Nephron (organoid): Measurements from ENCODE around the gene CCDC102B.

Experiments used
- H3K27ac Mint-ChIP-seq, 3 experiments: 2 replicates each; pipeline ENCODE4 v1.8.0; 2020; ENCODE audit warnings: mixed read lengths in 3 of 3, mild to moderate bottlenecking in 2 of 3, moderate library complexity in 1 of 3
- H3K27me3 Mint-ChIP-seq: 2 replicates; pipeline ENCODE4 v1.8.0; 2021; ENCODE audit warnings: low read depth, mild to moderate bottlenecking, moderate library complexity, mixed read lengths
- H3K36me3 Mint-ChIP-seq: 2 replicates; pipeline ENCODE4 v1.8.0; 2020; ENCODE audit warnings: low read depth, mixed read lengths
- H3K4me1 Mint-ChIP-seq: 2 replicates; pipeline ENCODE4 v1.8.0; 2020; ENCODE audit warnings: mixed read lengths
- H3K4me3 Mint-ChIP-seq, 3 experiments: 2 replicates each; pipeline ENCODE4 v1.8.0; 2020; ENCODE audit warnings: mild to moderate bottlenecking in 3 of 3, mixed read lengths in 3 of 3, moderate library complexity in 2 of 3
- H3K9me3 Mint-ChIP-seq: 2 replicates; pipeline ENCODE4 v1.8.0; 2020; ENCODE audit warnings: mixed read lengths
- CTCF ChIP-seq, 3 experiments: fragments of 200-600 bp; sonication (generic); IDR thresholded peaks; one replicate each; pipeline ENCODE4 v1.5.0; 2021; ENCODE audit warnings: antibody characterized with exemption in 3 of 3; ENCODE audit not compliant: unreplicated experiment in 3 of 3

The CCDC102B gene

DNA sequence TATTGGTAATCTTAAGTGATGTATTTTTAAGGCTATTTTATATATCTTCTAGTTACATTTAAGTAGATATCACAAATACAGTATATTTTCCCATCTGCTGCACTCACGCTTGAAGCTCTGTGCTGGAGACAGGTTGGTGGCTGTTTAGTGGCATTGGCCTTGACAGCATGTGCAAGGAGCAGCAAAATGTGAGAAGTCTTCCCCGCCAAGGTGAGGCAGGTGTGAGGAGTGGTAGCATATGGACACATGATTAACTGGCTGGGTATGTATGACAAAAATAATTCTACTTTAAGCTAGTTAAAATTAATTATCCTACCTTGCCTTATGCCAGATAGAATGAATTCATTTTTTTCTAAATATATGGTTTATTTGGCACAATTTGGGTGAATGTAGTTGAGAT lies 117.2 kb downstream of the CCDC102B start:
- no peaks in the 10 kb centered on the region for H3K27me3 Mint-ChIP-seq
- no peaks in the 10 kb centered on the region for H3K9me3 Mint-ChIP-seq
- TF ChIP-seq CTCF (IDR thresholded peaks at IDR 0.05; ENCODE audit: unreplicated experiment in 3 of 3): no peak
- H3K4me1 Mint-ChIP-seq: no peaks in the 10 kb centered on the region
- H3K36me3 Mint-ChIP-seq: no peaks in the 10 kb centered on the region
- H3K4me3 Mint-ChIP-seq: no peak overlapping the region
- no peak overlapping the region for H3K27ac Mint-ChIP-seq

DNA sequence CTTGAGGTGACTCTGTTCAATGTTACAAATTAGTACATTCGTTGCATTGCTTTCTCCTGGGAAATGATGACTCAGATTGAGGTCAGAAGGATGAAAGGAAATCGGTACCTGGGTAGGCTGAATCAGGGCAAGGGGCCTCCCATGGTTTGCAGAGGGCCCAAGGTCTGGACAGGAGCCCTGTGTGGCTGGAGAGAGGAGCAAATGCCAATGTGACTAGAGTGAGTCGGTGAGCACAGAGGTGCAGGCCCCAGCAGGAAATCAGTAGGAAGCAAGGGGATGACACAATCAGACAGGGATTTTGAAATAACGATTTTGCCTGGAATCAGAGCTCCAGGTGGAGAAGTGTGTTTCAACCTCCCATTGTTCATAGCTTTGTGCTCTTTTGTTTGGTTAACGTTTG lies 118.9 kb downstream of the CCDC102B start:
- no peak overlapping the region for H3K4me3 Mint-ChIP-seq
- H3K27me3 Mint-ChIP-seq: no peaks in the 10 kb centered on the region
- no peaks in the 10 kb centered on the region for H3K36me3 Mint-ChIP-seq
- H3K27ac Mint-ChIP-seq: no peak overlapping the region
- H3K9me3 Mint-ChIP-seq: no peaks in the 10 kb centered on the region
- no peak for TF ChIP-seq CTCF (IDR thresholded peaks at IDR 0.05; ENCODE audit: unreplicated experiment in 3 of 3)
- no peaks in the 10 kb centered on the region for H3K4me1 Mint-ChIP-seq

- Mint-ChIP-seq H3K4me3 (no peak overlapping the region), H3K4me1 (no peaks in the 10 kb centered on the region), H3K27me3 (no peaks in the 10 kb centered on the region), H3K9me3 (no peaks in the 10 kb centered on the region), H3K36me3 (no peaks in the 10 kb centered on the region), H3K27ac (no peak overlapping the region)
- TF ChIP-seq CTCF (IDR thresholded peaks at IDR 0.05; ENCODE audit: unreplicated experiment in 3 of 3): no peak
These were observed 120.3 kb downstream of the CCDC102B start for GRCh38 chr18:68918216-68918615.

- no peak for TF ChIP-seq CTCF (IDR thresholded peaks at IDR 0.05; ENCODE audit: unreplicated experiment in 3 of 3)
- Mint-ChIP-seq H3K9me3 (no peaks in the 10 kb centered on the region), H3K36me3 (no peaks in the 10 kb centered on the region), H3K27me3 (no peaks in the 10 kb centered on the region), H3K4me1 (no peaks in the 10 kb centered on the region), H3K27ac (no peak overlapping the region), H3K4me3 (no peak overlapping the region)
These were observed 122.0 kb downstream of the CCDC102B start for GRCh38 chr18:68919900-68920299.

DNA sequence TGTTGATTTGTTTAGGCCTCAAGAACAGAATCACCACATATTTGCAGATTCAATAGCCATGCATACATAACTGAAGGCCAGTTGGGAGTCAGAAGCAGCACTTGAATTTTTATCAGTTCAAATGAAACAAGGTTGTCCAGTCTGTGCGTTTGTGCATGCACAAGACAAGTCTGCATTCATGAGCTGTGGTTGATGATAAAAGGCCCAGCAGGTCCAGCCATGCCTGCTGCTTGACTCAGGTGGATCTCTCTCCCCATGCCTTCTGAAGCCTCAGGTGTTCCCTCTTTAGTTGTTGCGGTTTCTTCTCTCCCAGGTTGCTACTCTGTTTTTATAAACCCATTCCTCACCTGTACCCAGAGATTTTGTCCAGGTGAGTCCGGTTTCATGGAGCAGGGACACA lies 124.5 kb downstream of the CCDC102B start:
- Mint-ChIP-seq H3K27me3 (no peaks in the 10 kb centered on the region), H3K9me3 (no peaks in the 10 kb centered on the region)

More for the DNA sequence above, 124.5 kb downstream of the CCDC102B start:
- H3K27ac Mint-ChIP-seq: no peak overlapping the region
- H3K4me3 Mint-ChIP-seq: no peak overlapping the region
- TF ChIP-seq CTCF (IDR thresholded peaks at IDR 0.05; ENCODE audit: unreplicated experiment in 3 of 3): no peak
- H3K36me3 Mint-ChIP-seq: no peaks in the 10 kb centered on the region
- H3K4me1 Mint-ChIP-seq: no peaks in the 10 kb centered on the region
